ENCODE measurements around the gene NINJ2. TPM values are rescaled to one million over a fixed set of nuclear protein-coding genes. Genes with fewer than 3 reads are reported as not detected.

NINJ2 gene
- total RNA-seq, 2 experiments from 2014 or later, result 1.1 to 3.4 TPM

- ATAC-seq (ENCODE audit: poor library complexity), result no peak
- peaks cover 0 to 5% of the 10 kb centered on the region in 2 experiments for H3K9me3 ChIP-seq (ENCODE audit: control insufficient read depth in 1 of 2, insufficient read depth in 1 of 2, low read length in 2 of 2)
- CTCF ChIA-PET, result interaction anchor here (1.7 kb wide), 1 partner anchor 10 kb away, joined by 9 read pairs; no protein-coding TSS in a partner anchor
- POLR2A ChIA-PET, result interaction anchor here (1.0 to 1.4 kb wide), 3 partner anchors 10 to 187 kb away, joined by 4 to 7 read pairs (median 4); partner anchors contain the start of gene WNK1
- no peak for DNase-seq
- no peaks in the 10 kb centered on the region for H3K27me3 ChIP-seq (ENCODE audit: control insufficient read depth in 1 of 2, insufficient read depth in 2 of 2, low read length in 2 of 2)
- H3K4me1 Mint-ChIP-seq (ENCODE audit: low read depth), result peaks cover 90% of the 10 kb centered on the region
- peak overlapping the region; percentile 97 for H3K27ac Mint-ChIP-seq
- no peaks in the 10 kb centered on the region for H3K36me3 Mint-ChIP-seq (ENCODE audit: low read depth)
- no peak overlapping the region for H3K27ac ChIP-seq (ENCODE audit: low read depth in 1 of 2, low read length in 2 of 2)
- no peaks in the 10 kb centered on the region for H3K27me3 Mint-ChIP-seq
- H3K36me3 ChIP-seq (ENCODE audit: insufficient read depth, low read length), result peaks cover 2% of the 10 kb centered on the region
- H3K4me1 ChIP-seq (ENCODE audit: insufficient read depth, low read length), result peaks cover 95% of the 10 kb centered on the region
- no peaks in the 10 kb centered on the region for H3K9me3 Mint-ChIP-seq
- H3K4me3 ChIP-seq (ENCODE audit: low read length), result no peak overlapping the region
- peak overlapping the region; percentile 36 for H3K4me3 Mint-ChIP-seq
- no peak for TF ChIP-seq CTCF (IDR thresholded peaks at IDR 0.05)
- intact Hi-C loops (cut with DNase I, micrococcal nuclease), result loop anchor here in 1 of 2 experiments (5.0 kb wide), 1 partner anchor 1037 kb away; no protein-coding TSS in a partner anchor
Measured at GRCh38 chr12:565589-566105, 97.6 kb downstream of the NINJ2 start.

- H3K27ac Mint-ChIP-seq, result peak overlapping the region; percentile 97
- no peak overlapping the region for H3K4me3 ChIP-seq (ENCODE audit: low read length)
- ChIA-PET POLR2A (interaction anchor here (1.0 to 2.1 kb wide), 3 partner anchors 11 to 77 kb away, joined by 4 to 12 read pairs (median 4); no protein-coding TSS in a partner anchor), CTCF (no interaction called here)
- peaks cover 0 to 5% of the 10 kb centered on the region in 2 experiments for H3K9me3 ChIP-seq (ENCODE audit: control insufficient read depth in 1 of 2, insufficient read depth in 1 of 2, low read length in 2 of 2)
- H3K27ac ChIP-seq (ENCODE audit: low read depth in 1 of 2, low read length in 2 of 2), result no peak overlapping the region
- no peaks in the 10 kb centered on the region for H3K27me3 Mint-ChIP-seq
- peaks cover 95% of the 10 kb centered on the region for H3K4me1 Mint-ChIP-seq (ENCODE audit: low read depth)
- intact Hi-C loops (cut with DNase I, micrococcal nuclease), result loop anchor here in 1 of 2 experiments (5.0 kb wide), 1 partner anchor 1037 kb away; no protein-coding TSS in a partner anchor
- H3K9me3 Mint-ChIP-seq, result no peaks in the 10 kb centered on the region
- DNase-seq (no peak), ATAC-seq (ENCODE audit: poor library complexity) (no peak)
- peaks cover 2% of the 10 kb centered on the region for H3K36me3 ChIP-seq (ENCODE audit: insufficient read depth, low read length)
- H3K4me3 Mint-ChIP-seq, result peak overlapping the region; percentile 84
- peaks cover 95% of the 10 kb centered on the region for H3K4me1 ChIP-seq (ENCODE audit: insufficient read depth, low read length)
- peaks cover 2% of the 10 kb centered on the region for H3K36me3 Mint-ChIP-seq (ENCODE audit: low read depth)
- TF ChIP-seq CTCF (IDR thresholded peaks at IDR 0.05), result no peak
- no peaks in the 10 kb centered on the region for H3K27me3 ChIP-seq (ENCODE audit: control insufficient read depth in 1 of 2, insufficient read depth in 2 of 2, low read length in 2 of 2)
Measured at GRCh38 chr12:565161-565560, 98.1 kb downstream of the NINJ2 start.

GRCh38 chr12:563787-564298, 99.4 kb downstream of the NINJ2 start:
- peaks cover 9% of the 10 kb centered on the region for H3K36me3 ChIP-seq (ENCODE audit: insufficient read depth, low read length)
- peak overlapping the region; percentile 47 for H3K4me3 ChIP-seq (ENCODE audit: low read length)
- ATAC-seq (ENCODE audit: poor library complexity) (peak; percentile 27), DNase-seq (peak in 4 of 14 experiments; percentile 32 to 38 (median 34))
- peaks cover 95% of the 10 kb centered on the region for H3K4me1 ChIP-seq (ENCODE audit: insufficient read depth, low read length)
- ChIA-PET POLR2A (interaction anchor here (0.6 to 2.1 kb wide), 10 partner anchors 10 to 428 kb away, joined by 3 to 12 read pairs (median 4); partner anchors contain the start of genes CCDC77 and RAD52), CTCF (interaction anchor here (1.0 to 1.6 kb wide), 3 partner anchors 12 to 111 kb away, joined by 3 to 7 read pairs (median 4); no protein-coding TSS in a partner anchor)
- H3K4me3 Mint-ChIP-seq, result peak overlapping the region; percentile 84
- no peaks in the 10 kb centered on the region for H3K27me3 ChIP-seq (ENCODE audit: control insufficient read depth in 1 of 2, insufficient read depth in 2 of 2, low read length in 2 of 2)
- TF ChIP-seq CTCF (IDR thresholded peaks at IDR 0.05), result no peak
- intact Hi-C loops (cut with DNase I, micrococcal nuclease), result loop anchor here in 1 of 2 experiments (5.0 kb wide), 1 partner anchor 528 kb away; no protein-coding TSS in a partner anchor
- peaks cover 9% of the 10 kb centered on the region for H3K36me3 Mint-ChIP-seq (ENCODE audit: low read depth)
- peaks cover 0 to 5% of the 10 kb centered on the region in 2 experiments for H3K9me3 ChIP-seq (ENCODE audit: control insufficient read depth in 1 of 2, insufficient read depth in 1 of 2, low read length in 2 of 2)
- no peaks in the 10 kb centered on the region for H3K9me3 Mint-ChIP-seq
- peak overlapping the region; percentile 97 for H3K27ac Mint-ChIP-seq
- H3K27me3 Mint-ChIP-seq, result no peaks in the 10 kb centered on the region
- peaks cover 94% of the 10 kb centered on the region for H3K4me1 Mint-ChIP-seq (ENCODE audit: low read depth)
- H3K27ac ChIP-seq (ENCODE audit: low read depth in 1 of 2, low read length in 2 of 2), result peak overlapping the region; percentile 71 to 81

Measured in CD4-positive, alpha-beta T cell (primary cell).